GM11168 (cell line): ENCODE data around the gene DEFB121.
"Not testable (repeated sequence)": the region's sequence is repeated elsewhere in the genome, so short reads cannot be mapped to it uniquely, and the experiment has no call there.

Source experiments
- in situ Hi-C: fragments of 300-500 bp; cut with MboI; formaldehyde crosslinking; loops from one replicate; pipeline ENCODE4 v1.12.0; 2022; ENCODE audit warnings: low sequenced_read_pairs; ENCODE audit not compliant: unreplicated experiment

Gene DEFB121

GRCh38 chr20:31368301-31368700 lies 37.7 kb downstream of the DEFB121 start, which contains the start of gene DEFB118:
TSS of gene DEFB118 (plus strand) at chr20:31368601. CDS start at chr20:31368651, 50 bp downstream.
- in situ Hi-C loops = no loop called here

DNA sequence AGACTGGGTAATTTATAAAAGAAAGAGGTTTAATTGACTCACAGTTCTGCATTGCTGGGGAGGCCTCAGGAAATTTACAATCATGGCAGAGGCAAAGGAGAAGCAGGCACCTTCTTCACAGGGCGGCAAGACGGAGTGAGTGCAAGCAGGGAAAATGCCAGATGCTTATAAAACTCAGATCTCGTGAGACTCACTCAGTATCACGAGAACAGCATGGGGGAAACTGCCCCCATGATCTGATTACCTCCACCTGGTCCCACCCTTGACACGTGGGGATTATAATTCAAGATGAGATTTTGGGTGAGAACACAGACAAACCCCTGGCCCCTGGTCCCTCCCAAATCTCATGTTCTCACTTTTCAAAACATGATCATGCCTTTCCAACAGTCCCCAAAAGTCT lies 41.7 kb downstream of the DEFB121 start:
- in situ Hi-C loops = not testable (repeated sequence)

DNA sequence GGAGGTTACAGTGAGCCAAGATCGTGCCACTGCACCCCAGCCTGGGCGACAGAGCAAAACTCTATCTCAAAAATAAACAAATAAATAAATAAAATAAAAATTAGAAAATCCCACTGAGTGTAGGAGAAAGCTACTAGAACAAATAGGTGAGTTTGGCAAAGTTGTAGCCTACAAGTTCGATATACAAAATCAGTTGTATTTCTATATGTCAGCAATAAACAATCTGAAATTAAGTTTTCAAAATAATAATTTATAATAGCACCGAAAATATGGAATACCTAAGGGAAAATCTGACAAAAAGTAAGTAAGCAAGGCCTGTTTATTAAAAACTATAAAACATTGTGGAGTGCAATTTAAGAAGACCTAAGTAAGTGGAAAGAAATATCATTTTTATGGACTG lies 42.7 kb downstream of the DEFB121 start:
- in situ Hi-C loops = no loop called here

GRCh38 chr20:31355981-31356380 lies 50.0 kb downstream of the DEFB121 start:
- in situ Hi-C loops = no loop called here
